Posterior vena cava (tissue), 2 donors: ENCODE data around the gene MEGF6. TPM values are rescaled to one million over a fixed set of nuclear protein-coding genes. Genes with fewer than 3 reads are reported as not detected.

Experiments used
- DNase-seq: peaks from one replicate; pipeline ENCODE4 v3.0.0-alpha.2; 2020; ENCODE audit warnings: low spot score
- intact Hi-C, 2 donors: fragments of 100-400 bp; cut with DNase I; formaldehyde crosslinking; loops; one replicate each; pipeline versions ENCODE4 v1.14.1 to v1.14.2; 2022 to 2023
- long read RNA-seq, 2 donors: library from polyadenylated mRNA; unstranded; transcript quantifications; one replicate each; pipeline ENCODE4 v2.0.0, GENCODE V29; 2020 to 2021
- total RNA-seq, 2 donors: library from RNA; stranded (reverse); fragmentation: NEBNext Ultra II Directional; extraction: Animal tissue kit (Norgen Biotek cat#: 25700); gene quantifications; one replicate each; pipeline ENCODE4 v1.2.1, GENCODE V29; 2021
- donor health status: DM: yes; HTN: yes; CAD: no.
- donor health status: DM: yes; HTN: yes; CAD: no.

Gene MEGF6
- 100 to 1,000 TPM in 1 of 2 donors, 10 to 100 TPM in 1; 82.3 to 123 TPM for total RNA-seq
- long read RNA-seq, donor 1, full-length matches to known transcripts, result 1 of 61 reads
- long read RNA-seq, donor 1, partial matches to known transcripts, result 32 of 61 reads
- long read RNA-seq, donor 1, other reads (novel, unspliced or antisense), result 28 of 61 reads
- long read RNA-seq, donor 2, partial matches to known transcripts, result 29 of 70 reads
- long read RNA-seq, donor 2, other reads (novel, unspliced or antisense), result 40 of 70 reads

- intact Hi-C loops, result no loop called here
- no peak for DNase-seq
Observed at GRCh38 chr1:3611170-3612019, at the start of gene MEGF6. MEGF6 (minus strand) TSS chr1:3611508; CDS start chr1:3611268, 240 bp downstream.

DNA sequence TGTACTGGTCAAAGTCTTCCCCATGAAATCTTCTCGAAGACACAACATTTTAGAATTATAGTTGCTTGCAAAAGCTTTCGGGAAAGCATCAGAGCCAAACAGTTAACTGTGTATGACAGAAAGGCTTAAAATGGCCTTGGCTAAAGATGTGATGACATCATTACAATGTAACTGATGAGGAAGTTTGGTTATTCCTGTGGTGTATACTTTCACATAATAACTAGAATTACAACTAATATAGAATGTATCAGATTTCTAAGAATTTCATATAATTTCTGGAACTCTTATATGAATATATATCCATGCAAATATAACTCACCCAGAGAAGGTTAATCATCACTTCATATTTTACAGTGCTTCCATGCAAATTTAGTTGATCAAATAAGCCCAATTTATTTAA lies 49.4 kb upstream of the MEGF6 start:
- intact Hi-C loops, result no loop called here
- no peak for DNase-seq

GRCh38 chr1:3659093-3659492 lies 47.8 kb upstream of the MEGF6 start:
- peak; percentile 47 for DNase-seq
- intact Hi-C loops, result no loop called here

GRCh38 chr1:3658231-3658615 lies 46.9 kb upstream of the MEGF6 start:
- DNase-seq, result peak; percentile 48
- intact Hi-C loops, result no loop called here

- peak; percentile 71 for DNase-seq
Observed at GRCh38 chr1:3657578-3658230, 46.4 kb upstream of the MEGF6 start.

GRCh38 chr1:3657096-3657475 lies 45.8 kb upstream of the MEGF6 start:
- intact Hi-C loops, result no loop called here
- no peak for DNase-seq

More at GRCh38 chr1:3657578-3658230, 46.4 kb upstream of the MEGF6 start:
- intact Hi-C loops, result no loop called here

- intact Hi-C loops, result no loop called here
- peak; percentile 69 for DNase-seq
Observed at GRCh38 chr1:3656450-3657095, 45.3 kb upstream of the MEGF6 start.

DNA sequence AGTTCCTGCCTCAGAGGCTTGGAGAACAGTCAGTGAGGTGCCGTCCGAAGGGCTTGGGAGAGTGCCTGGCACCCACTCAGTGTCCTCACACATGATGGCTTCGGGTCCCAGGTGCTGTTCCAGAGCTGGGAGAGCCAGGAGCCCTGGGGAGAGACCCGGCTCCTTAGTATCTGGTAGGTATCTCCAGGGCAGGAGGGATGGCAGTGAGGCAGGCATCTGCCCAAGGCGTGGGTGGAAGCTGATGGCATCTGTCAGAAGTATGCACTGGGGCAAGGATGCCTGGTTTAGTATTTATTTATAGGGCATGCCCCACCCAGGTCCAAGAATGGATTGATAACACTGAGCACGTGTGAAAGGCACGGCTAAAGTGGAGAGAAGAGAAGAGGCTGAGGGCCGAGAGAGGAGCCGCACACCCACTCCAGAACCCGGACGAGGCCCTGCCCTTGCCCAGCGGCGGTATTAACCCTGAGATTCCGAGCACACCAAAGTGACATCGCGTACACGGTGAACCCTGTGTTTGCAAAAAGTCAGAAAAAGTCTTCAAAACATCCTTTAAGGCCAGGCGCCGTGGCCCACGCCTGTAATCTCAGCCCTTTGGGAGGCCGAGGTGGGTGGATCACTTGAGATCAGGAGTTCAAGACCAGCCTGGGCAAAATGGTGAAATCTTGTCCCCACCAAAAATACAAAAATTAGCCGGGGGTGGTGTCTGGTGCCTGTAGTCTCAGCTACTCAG lies 43.4 kb upstream of the MEGF6 start:
- intact Hi-C loops, result no loop called here

GRCh38 chr1:3653286-3653618 lies 41.9 kb upstream of the MEGF6 start:
- no peak for DNase-seq
- intact Hi-C loops, result no loop called here

More for the DNA sequence above, 43.4 kb upstream of the MEGF6 start:
- DNase-seq, result peak; percentile 30

GRCh38 chr1:3652548-3653285 lies 41.4 kb upstream of the MEGF6 start:
- intact Hi-C loops, result no loop called here
- DNase-seq, result no peak

GRCh38 chr1:3651930-3652547 lies 40.7 kb upstream of the MEGF6 start, which contains the start of gene TP73:
TP73 (plus strand) TSS chr1:3652516; CDS start chr1:3682366, 29,850 bp downstream.
- intact Hi-C loops, result no loop called here
- no peak for DNase-seq

DNA sequence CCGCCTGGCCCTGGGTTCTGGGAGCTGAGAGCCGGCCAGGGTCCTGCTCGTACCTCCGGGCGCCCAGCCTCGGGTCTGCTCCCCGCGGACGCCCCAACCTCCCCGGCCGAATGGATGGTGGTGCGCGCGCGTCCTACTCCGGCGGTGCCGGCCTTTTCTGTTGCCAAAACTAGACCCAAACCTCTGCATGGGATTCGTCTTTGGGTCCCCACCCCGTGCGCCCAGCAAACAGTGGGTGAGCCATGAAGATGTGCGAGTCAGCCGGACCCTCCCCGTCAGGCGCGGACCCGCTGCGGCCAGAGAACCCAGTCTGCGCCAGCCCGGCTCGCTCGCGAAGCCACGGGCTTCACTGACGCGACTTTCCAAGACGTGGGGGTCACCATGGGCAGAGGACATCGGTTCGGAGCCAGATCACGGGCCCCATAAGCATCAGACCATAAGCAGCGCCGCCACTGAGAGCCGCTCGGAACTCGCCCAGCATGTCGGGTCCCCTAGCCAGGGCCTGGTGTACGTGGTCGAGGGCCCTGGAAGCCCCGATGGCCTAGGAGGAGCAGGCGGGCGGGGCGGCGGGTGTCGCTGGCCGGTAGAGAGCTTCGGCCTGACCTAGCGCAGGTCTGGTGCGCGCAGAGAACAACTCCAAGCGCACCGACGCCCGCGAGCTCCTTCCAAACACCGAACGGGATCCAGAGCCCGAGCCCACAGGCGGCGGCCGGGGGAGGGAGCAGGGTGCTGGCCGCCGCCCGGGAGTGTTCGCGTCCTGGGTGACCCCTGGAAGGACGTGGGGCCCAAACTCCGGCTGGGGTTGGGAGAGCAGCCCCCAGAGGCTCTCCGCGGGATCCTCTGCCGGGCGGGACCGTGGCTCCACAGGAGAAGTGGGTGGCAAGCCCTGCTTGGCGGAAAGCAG lies 40.0 kb upstream of the MEGF6 start:
- intact Hi-C loops, result no loop called here
- DNase-seq, result no peak

- no peak for DNase-seq
- intact Hi-C loops, result no loop called here
Observed at GRCh38 chr1:3650248-3651025, 39.1 kb upstream of the MEGF6 start.

DNA sequence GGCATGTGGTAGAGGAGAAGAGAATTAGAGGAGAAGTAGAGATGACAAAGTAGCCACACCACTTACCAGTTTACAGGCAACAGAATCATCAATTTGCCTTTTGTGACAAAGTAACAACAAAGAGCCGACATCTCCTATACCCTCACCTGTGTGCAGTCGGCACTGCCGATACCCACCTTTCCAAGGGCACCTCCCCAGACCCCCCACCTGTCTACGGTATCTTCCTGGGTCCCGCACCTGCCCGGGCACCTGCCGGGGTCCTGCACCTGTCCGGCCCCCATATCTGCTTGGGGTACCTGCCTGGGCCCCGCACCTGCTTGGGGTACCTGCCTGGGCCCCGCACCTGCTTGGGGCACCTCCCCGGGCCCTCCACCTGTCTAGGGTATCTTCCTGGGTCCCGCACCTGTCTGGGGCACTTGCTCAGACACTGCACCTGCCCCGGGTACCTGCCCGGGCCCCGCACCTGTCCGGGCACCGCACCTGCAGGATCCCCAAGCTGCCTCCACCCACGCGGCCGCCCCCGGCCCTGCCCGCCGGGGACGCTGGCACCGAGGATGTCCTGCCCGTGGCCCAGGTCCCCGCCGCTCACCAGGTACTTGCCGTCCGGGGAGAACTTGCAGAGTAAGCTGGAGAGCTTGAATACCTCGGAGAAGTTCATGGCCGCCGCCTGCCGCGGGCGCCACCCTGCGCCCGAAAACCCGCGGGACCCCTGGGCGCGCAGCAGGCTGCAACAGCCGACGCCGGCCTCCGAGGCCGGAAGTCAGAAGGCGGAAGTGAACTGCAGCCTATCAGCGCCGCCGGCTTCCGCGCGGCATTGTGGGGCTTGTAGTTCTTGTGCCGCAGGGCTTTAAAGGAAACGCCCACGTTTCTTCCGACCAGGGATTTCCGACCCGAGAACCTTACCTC lies 38.3 kb upstream of the MEGF6 start, which contains the start of gene WRAP73:
Gene WRAP73, minus strand, starts transcription at position 762 of the 906 bp plus-strand sequence. Its CDS starts 104 bp downstream, at position 658.
- peak; percentile 97 for DNase-seq
- intact Hi-C loops, result no loop called here

DNA sequence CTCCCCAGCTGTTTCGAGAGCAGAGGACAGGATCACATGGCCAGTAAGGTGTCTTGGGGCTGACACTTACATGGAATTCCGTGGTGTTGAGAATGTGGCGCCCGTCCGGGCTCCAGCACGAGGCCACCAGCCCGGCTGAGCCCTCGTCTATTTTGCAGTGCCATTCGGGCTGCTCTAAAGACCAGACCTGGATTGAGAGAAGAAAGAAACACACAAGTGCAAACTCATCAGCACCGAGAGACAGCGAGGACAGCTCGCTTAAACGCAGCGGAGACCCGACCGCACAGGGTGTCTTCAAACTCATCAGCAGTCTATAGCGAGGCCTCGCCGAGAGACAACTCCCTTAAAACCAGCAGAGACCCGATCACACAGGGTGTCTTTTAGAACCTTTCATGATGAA lies 35.3 kb upstream of the MEGF6 start:
- intact Hi-C loops, result no loop called here
- DNase-seq, result peak; percentile 53
